SU-DHL-6 (cell line): ENCODE measurements around the gene RPL6.

Experiments
- H2AFZ ChIP-seq: fragments of 200-600 bp; sonication (generic); 2 replicates; pipeline ENCODE4 v1.6.1; 2014; ENCODE audit warnings: low read depth, mild to moderate bottlenecking, moderate library complexity, mixed read lengths, antibody characterized with exemption, low read length; ENCODE audit not compliant: severe bottlenecking
- H3F3A ChIP-seq: fragments of 200-600 bp; shearing (Covaris generic); 2 replicates; pipeline ENCODE4 v1.6.0; 2016; ENCODE audit warnings: antibody characterized with exemption, mild to moderate bottlenecking; ENCODE audit not compliant: insufficient read depth
- H3K27ac ChIP-seq: fragments of 200-600 bp; sonication (generic); 2 replicates; pipeline ENCODE4 v1.5.1; 2016; ENCODE audit warnings: low read depth, mild to moderate bottlenecking, low read length, moderate library complexity, mixed read lengths
- H3K27me3 ChIP-seq: fragments of 200-600 bp; sonication (generic), shearing (Covaris generic); 2 replicates; pipeline ENCODE4 v1.6.0; 2014; ENCODE audit warnings: mild to moderate bottlenecking, low read length
- H3K36me3 ChIP-seq: fragments of 200-600 bp; sonication (generic); 2 replicates; pipeline ENCODE4 v1.6.1; 2014; ENCODE audit warnings: mild to moderate bottlenecking, low read length, mixed read lengths
- H3K4me2 ChIP-seq: fragments of 300-600, 200-600 bp; shearing (Covaris generic), sonication (generic); 2 replicates; pipeline ENCODE4 v1.6.0; 2014; ENCODE audit warnings: low read length, low read depth, mild to moderate bottlenecking; ENCODE audit not compliant: poor library complexity, severe bottlenecking
- H3K4me3 ChIP-seq: fragments of 200-600 bp; sonication (generic); 2 replicates; pipeline ENCODE4 v1.5.1; 2014; ENCODE audit warnings: antibody characterized with exemption, low read length, mild to moderate bottlenecking, mixed read lengths; ENCODE audit not compliant: insufficient read depth, poor library complexity, severe bottlenecking
- H3K79me2 ChIP-seq: fragments of 200-600 bp; sonication (generic); 2 replicates; pipeline ENCODE4 v1.6.1; 2014; ENCODE audit warnings: mild to moderate bottlenecking, low read length, moderate library complexity; ENCODE audit not compliant: insufficient read depth
- H3K9ac ChIP-seq: fragments of 200-600 bp; sonication (generic); 2 replicates; pipeline ENCODE4 v1.7.0; 2014; ENCODE audit warnings: mild to moderate bottlenecking, low read length
- H3K9me2 ChIP-seq: fragments of 200-600 bp; sonication (generic); replicated peaks from 2 replicates; pipeline ENCODE4 v1.6.1; 2014; ENCODE audit warnings: low read length; ENCODE audit not compliant: insufficient read depth
- H3K9me3 ChIP-seq: fragments of 200-600 bp; sonication (generic); 2 replicates; pipeline ENCODE4 v1.6.1; 2014; ENCODE audit warnings: low read length, mixed read lengths; ENCODE audit not compliant: insufficient read depth
- H4K20me1 ChIP-seq: fragments of 200-600 bp; sonication (generic); 2 replicates; pipeline ENCODE4 v1.6.1; 2014; ENCODE audit warnings: low read depth, mild to moderate bottlenecking, antibody characterized with exemption, low read length, moderate library complexity, mixed read lengths
- EZH2phosphoT487 ChIP-seq: fragments of 200-600 bp; sonication (generic), shearing (Covaris generic); conservative IDR thresholded peaks from 2 replicates; pipeline ENCODE4 v1.6.1; 2018; ENCODE audit warnings: mild to moderate bottlenecking, antibody characterized with exemption, low read length, moderate library complexity, mixed read lengths
- TF ChIP-seq, protein P1 (sequence below): fragments of 200-600 bp; sonication (generic); IDR thresholded peaks from one replicate; pipeline ENCODE4 v1.5.1; 2017; ENCODE audit warnings: antibody characterized with exemption, mild to moderate bottlenecking, low read length, moderate library complexity; ENCODE audit not compliant: insufficient read depth, poor library complexity, severe bottlenecking

Gene RPL6

GRCh38 chr12:112359290-112359689, 50.1 kb downstream of the RPL6 start:
- Histone ChIP-seq H3K9me2 (no peaks in the 10 kb centered on the region), H3F3A (no peaks in the 10 kb centered on the region), H3K4me2 (no peak overlapping the region), H3K27me3 (no peaks in the 10 kb centered on the region), H3K9me3 (no peaks in the 10 kb centered on the region), H3K36me3 (no peaks in the 10 kb centered on the region), H3K27ac (no peak overlapping the region), H4K20me1 (no peaks in the 10 kb centered on the region), H3K4me3 (no peak overlapping the region), H2AFZ (no peak overlapping the region), H3K79me2 (peaks cover 14% of the 10 kb centered on the region), H3K9ac (no peak overlapping the region)
- TF ChIP-seq EZH2phosphoT487 = no peak
- TF ChIP-seq, protein P1, sequence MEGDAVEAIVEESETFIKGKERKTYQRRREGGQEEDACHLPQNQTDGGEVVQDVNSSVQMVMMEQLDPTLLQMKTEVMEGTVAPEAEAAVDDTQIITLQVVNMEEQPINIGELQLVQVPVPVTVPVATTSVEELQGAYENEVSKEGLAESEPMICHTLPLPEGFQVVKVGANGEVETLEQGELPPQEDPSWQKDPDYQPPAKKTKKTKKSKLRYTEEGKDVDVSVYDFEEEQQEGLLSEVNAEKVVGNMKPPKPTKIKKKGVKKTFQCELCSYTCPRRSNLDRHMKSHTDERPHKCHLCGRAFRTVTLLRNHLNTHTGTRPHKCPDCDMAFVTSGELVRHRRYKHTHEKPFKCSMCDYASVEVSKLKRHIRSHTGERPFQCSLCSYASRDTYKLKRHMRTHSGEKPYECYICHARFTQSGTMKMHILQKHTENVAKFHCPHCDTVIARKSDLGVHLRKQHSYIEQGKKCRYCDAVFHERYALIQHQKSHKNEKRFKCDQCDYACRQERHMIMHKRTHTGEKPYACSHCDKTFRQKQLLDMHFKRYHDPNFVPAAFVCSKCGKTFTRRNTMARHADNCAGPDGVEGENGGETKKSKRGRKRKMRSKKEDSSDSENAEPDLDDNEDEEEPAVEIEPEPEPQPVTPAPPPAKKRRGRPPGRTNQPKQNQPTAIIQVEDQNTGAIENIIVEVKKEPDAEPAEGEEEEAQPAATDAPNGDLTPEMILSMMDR = no peak

- H3K79me2 ChIP-seq = peaks cover 21% of the 10 kb centered on the region
- H3K9me2 ChIP-seq = no peaks in the 10 kb centered on the region
- no peak for TF ChIP-seq EZH2phosphoT487
- TF ChIP-seq, protein P1 = no peak
- H3K27ac ChIP-seq = no peak overlapping the region
- no peak overlapping the region for H3K9ac ChIP-seq
- no peaks in the 10 kb centered on the region for H3K27me3 ChIP-seq
- no peaks in the 10 kb centered on the region for H3K36me3 ChIP-seq
- H2AFZ ChIP-seq = no peak overlapping the region
- H3F3A ChIP-seq = no peaks in the 10 kb centered on the region
- H3K4me3 ChIP-seq = no peak overlapping the region
- H4K20me1 ChIP-seq = no peaks in the 10 kb centered on the region
- no peaks in the 10 kb centered on the region for H3K9me3 ChIP-seq
- no peak overlapping the region for H3K4me2 ChIP-seq
Observed at GRCh38 chr12:112357214-112357613, 52.2 kb downstream of the RPL6 start.
